SK-N-MC (cell line): Measurements from ENCODE around the gene SAMM50.

Experiments used
- DNase-seq: peaks from one replicate; pipeline ENCODE4 v3.0.0-alpha.2; 2011; ENCODE audit warnings: low read depth, low spot score
- H3K27ac ChIP-seq: fragments of 200-600 bp; sonication (generic); 2 replicates; pipeline ENCODE4 v1.5.1; 2016; ENCODE audit warnings: mixed run types
- H3K36me3 ChIP-seq: fragments of 200-600 bp; sonication (generic); 2 replicates; pipeline ENCODE4 v1.6.1; 2017; ENCODE audit warnings: antibody characterized with exemption, low read length, mixed read lengths; ENCODE audit not compliant: insufficient read depth
- H3K4me3 ChIP-seq: fragments of 200-600 bp; sonication (generic); 2 replicates; pipeline ENCODE4 v1.5.1; 2016
- H3K9ac ChIP-seq: fragments of 200-600 bp; sonication (generic); 2 replicates; pipeline ENCODE4 v1.8.0; 2017; ENCODE audit warnings: mixed run types, mixed read lengths; ENCODE audit not compliant: insufficient read length
- H3K9me3 ChIP-seq: fragments of 200-600 bp; sonication (generic); 2 replicates; pipeline ENCODE4 v1.6.1; 2017; ENCODE audit warnings: low read depth, mild to moderate bottlenecking, antibody characterized with exemption, low read length, moderate library complexity, mixed read lengths
- EZH2 ChIP-seq: fragments of 200-600 bp; sonication (generic); IDR thresholded peaks from one replicate; pipeline ENCODE4 v1.6.1; 2017; ENCODE audit warnings: antibody characterized with exemption
- FOXP2 ChIP-seq: optimal IDR thresholded peaks from 2 replicates; pipeline ENCODE3; 2011; ENCODE audit warnings: mild to moderate bottlenecking, moderate library complexity; ENCODE audit not compliant: insufficient read depth; ENCODE audit errors: extremely low read length, control extremely low read depth
- POLR2AphosphoS5 ChIP-seq: IDR thresholded peaks from 2 replicates; pipeline ENCODE4 v1.6.1; 2012; ENCODE audit warnings: mild to moderate bottlenecking, low read depth, low read length, borderline replicate concordance

The SAMM50 gene

GRCh38 chr22:44023404-44024287 lies 68.4 kb downstream of the SAMM50 start:
- DNase-seq: no peak
- TF ChIP-seq EZH2 (no peak), FOXP2 (no peak), POLR2AphosphoS5 (no peak)
- no peak overlapping the region for H3K4me3 ChIP-seq
- H3K27ac ChIP-seq: no peak overlapping the region
- H3K9ac ChIP-seq: no peak overlapping the region
- H3K36me3 ChIP-seq: no peaks in the 10 kb centered on the region
- no peaks in the 10 kb centered on the region for H3K9me3 ChIP-seq

GRCh38 chr22:44024288-44024921 lies 69.2 kb downstream of the SAMM50 start, which contains the start of gene PARVB:
Gene PARVB (plus strand): TSS chr22:44024302. CDS start chr22:44024340, 38 bp downstream.
- no peak within 1 kb of the TSS for H3K9ac ChIP-seq
- DNase-seq: no peak
- no peak within 1 kb of the TSS for H3K4me3 ChIP-seq
- no peaks in the 10 kb centered on the region for H3K36me3 ChIP-seq
- H3K27ac ChIP-seq: no peak within 1 kb of the TSS
- TF ChIP-seq POLR2AphosphoS5 (no peak), FOXP2 (no peak), EZH2 (no peak)
- H3K9me3 ChIP-seq: no peaks in the 10 kb centered on the region

GRCh38 chr22:44025171-44026065 lies 70.2 kb downstream of the SAMM50 start:
- DNase-seq: no peak
- H3K4me3 ChIP-seq: no peak overlapping the region
- TF ChIP-seq FOXP2: no peak
- no peak for TF ChIP-seq POLR2AphosphoS5
- TF ChIP-seq EZH2: no peak
- H3K36me3 ChIP-seq: no peaks in the 10 kb centered on the region
- H3K9me3 ChIP-seq: no peaks in the 10 kb centered on the region
- H3K9ac ChIP-seq: no peak overlapping the region
- H3K27ac ChIP-seq: no peak overlapping the region

- Histone ChIP-seq H3K4me3 (no peak overlapping the region), H3K36me3 (no peaks in the 10 kb centered on the region), H3K9me3 (no peaks in the 10 kb centered on the region), H3K9ac (no peak overlapping the region), H3K27ac (no peak overlapping the region)
- no peak for TF ChIP-seq FOXP2
- TF ChIP-seq EZH2: no peak
- no peak for TF ChIP-seq POLR2AphosphoS5
- no peak for DNase-seq
Observed at GRCh38 chr22:44026066-44026629, 70.9 kb downstream of the SAMM50 start.

GRCh38 chr22:44026630-44027511 lies 71.6 kb downstream of the SAMM50 start:
- H3K4me3 ChIP-seq: no peak overlapping the region
- H3K36me3 ChIP-seq: no peaks in the 10 kb centered on the region
- no peak for DNase-seq
- H3K9ac ChIP-seq: no peak overlapping the region
- TF ChIP-seq POLR2AphosphoS5 (no peak), FOXP2 (no peak), EZH2 (no peak)
- H3K9me3 ChIP-seq: no peaks in the 10 kb centered on the region
- H3K27ac ChIP-seq: no peak overlapping the region

- no peaks in the 10 kb centered on the region for H3K36me3 ChIP-seq
- no peak for TF ChIP-seq EZH2
- no peak for TF ChIP-seq FOXP2
- no peak for TF ChIP-seq POLR2AphosphoS5
- H3K9me3 ChIP-seq: no peaks in the 10 kb centered on the region
- no peak overlapping the region for H3K9ac ChIP-seq
- DNase-seq: no peak
- H3K27ac ChIP-seq: no peak overlapping the region
- no peak overlapping the region for H3K4me3 ChIP-seq
Observed at GRCh38 chr22:44028091-44028490, 72.8 kb downstream of the SAMM50 start.

GRCh38 chr22:44029069-44029468 lies 73.8 kb downstream of the SAMM50 start:
- TF ChIP-seq FOXP2 (no peak), POLR2AphosphoS5 (no peak)
- no peak overlapping the region for H3K27ac ChIP-seq
- DNase-seq: no peak
- H3K4me3 ChIP-seq: no peak overlapping the region
- no peaks in the 10 kb centered on the region for H3K36me3 ChIP-seq
- H3K9ac ChIP-seq: no peak overlapping the region
- no peaks in the 10 kb centered on the region for H3K9me3 ChIP-seq
